ENCODE measurements around the gene FOXRED1. TPM values are rescaled to one million over a fixed set of nuclear protein-coding genes. Genes with fewer than 3 reads are reported as not detected.

The FOXRED1 gene
- total and polyA plus RNA-seq, 10 of the 15 experiments (the other 5 are each of a cell fraction or from before 2014, with no cell fraction given): 9.9 to 67.7 (median 38.0) TPM

DNA sequence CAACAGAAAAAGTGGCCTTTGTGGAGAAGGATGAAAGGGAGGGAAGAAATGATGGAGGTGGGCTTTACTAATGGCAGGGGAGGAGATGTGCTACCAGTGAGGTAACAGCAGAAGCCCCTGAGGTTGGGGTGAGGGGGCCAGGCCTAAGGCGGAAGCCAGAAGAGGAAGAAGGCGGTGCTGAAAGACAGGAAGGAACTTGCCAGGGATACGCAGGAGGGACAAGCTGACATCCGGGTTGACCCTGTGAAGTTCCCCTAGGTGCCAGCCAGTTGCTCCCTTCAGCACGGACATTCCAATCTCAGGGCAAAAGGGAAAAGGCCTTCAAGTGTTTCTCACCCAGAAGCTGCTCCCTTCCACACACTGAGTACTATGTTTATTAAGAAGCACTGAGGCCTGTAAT is 11.6 kb downstream of the FOXRED1 start:
- FAIRE-seq: no peak

DNA sequence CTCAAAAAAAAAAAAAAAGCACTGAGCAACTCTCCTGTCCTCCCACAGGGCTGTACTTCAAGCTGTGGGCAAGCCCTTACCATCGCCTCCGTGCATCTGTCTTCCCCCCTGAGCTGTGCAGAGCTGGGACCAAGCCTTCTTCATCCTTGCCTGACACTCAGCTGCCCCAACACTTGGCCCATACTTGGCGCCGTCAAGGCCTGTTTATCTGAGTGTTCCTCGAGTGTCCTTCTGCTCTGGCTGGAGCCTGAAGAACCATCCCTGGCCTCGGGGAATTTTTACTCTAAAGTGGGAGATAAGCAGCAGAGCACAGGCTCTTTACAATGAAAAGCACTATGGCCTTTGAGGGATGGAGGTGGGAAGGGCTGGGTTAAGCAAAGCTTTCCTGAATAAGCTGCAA is 12.3 kb downstream of the FOXRED1 start:
- H3K27me3 ChIP-seq (replicated peaks in 1 of 2; ENCODE audit: control insufficient read depth in 2 of 2, insufficient read depth in 2 of 2, low read length in 1 of 2): no peaks in the 10 kb centered on the region
- intact Hi-C loops (cut with micrococcal nuclease; ENCODE audit: unreplicated experiment): no loop called here
- ChIA-PET SMC1A (ENCODE audit: uncharacterized antibody, unreplicated experiment) (interaction anchor here (1.8 kb wide), 1 partner anchor 9 kb away, joined by 6 read pairs; no protein-coding TSS in a partner anchor), POLR2A (interaction anchor here (0.5 to 1.9 kb wide), 3 partner anchors 12 to 35 kb away, joined by 3 to 10 read pairs (median 3); partner anchors contain the start of genes DCPS, FOXRED1 and SRPRA), RAD21 (ENCODE audit: unreplicated experiment) (interaction anchor here (0.7 kb wide), 1 partner anchor 27 kb away, joined by 3 read pairs; no protein-coding TSS in a partner anchor), CTCF (interaction anchor here (0.7 to 1.8 kb wide), 3 partner anchors 29 to 202 kb away, joined by 3 to 5 read pairs (median 4); no protein-coding TSS in a partner anchor)
- no peaks in the 10 kb centered on the region for H3K9me3 ChIP-seq (replicated peaks; ENCODE audit: control insufficient read depth, insufficient read depth, low read length)
- in situ Hi-C loops (cut with MboI): no loop called here
- no peak overlapping the region for H2AFZ ChIP-seq (ENCODE audit: control insufficient read depth, low read depth, low read length)
- no peaks in the 10 kb centered on the region for H4K20me1 ChIP-seq (ENCODE audit: control insufficient read depth, insufficient read depth)
- no peak for FAIRE-seq
- peaks cover 3 to 10% of the 10 kb centered on the region in 2 experiments for H3K36me3 ChIP-seq (ENCODE audit: control insufficient read depth in 2 of 2, insufficient read depth in 2 of 2, low read length in 1 of 2)
- ATAC-seq: no peak
- no peak overlapping the region for H3K27ac ChIP-seq (ENCODE audit: control insufficient read depth, insufficient read depth)
- H3K9ac ChIP-seq (ENCODE audit: control insufficient read depth, insufficient read depth, low read length): no peak overlapping the region
- no peak overlapping the region for H3K4me3 ChIP-seq
- BruUV-seq (replicated peaks): no TSS peak
- no peak for DNase-seq (ENCODE audit: low read depth, low spot score)
- H3K4me1 ChIP-seq (ENCODE audit: control insufficient read depth, insufficient read depth, low read length): peaks cover 22% of the 10 kb centered on the region
- H3K79me2 ChIP-seq (ENCODE audit: control insufficient read depth, insufficient read depth, low read length): peaks cover 6% of the 10 kb centered on the region
- no peak overlapping the region for H3K4me2 ChIP-seq (ENCODE audit: control insufficient read depth, insufficient read depth)
- 98% methylated on average over 6 of the region's 6 CpGs for WGBS (ENCODE audit: insufficient coverage, insufficient replicate concordance, low lambda C conversion rate, missing lambda C conversion rate)
- TF ChIP-seq BHLHE40 (IDR thresholded peaks at IDR 0.05; ENCODE audit: borderline replicate concordance in 1 of 2, low read depth in 2 of 2, low read length in 1 of 2): no peak
- TF ChIP-seq RELA (IDR thresholded peaks at IDR 0.05; ENCODE audit: borderline replicate concordance, partially characterized antibody): no peak
- TF ChIP-seq PAX8 (IDR thresholded peaks at IDR 0.05): no peak
- no peak for TF ChIP-seq CEBPB (IDR thresholded peaks at IDR 0.05; ENCODE audit: borderline replicate concordance in 1 of 2, low read depth in 2 of 2, low read length in 2 of 2)
- no peak for TF ChIP-seq IKZF1 (conservative IDR thresholded peaks at IDR 0.05)
- no peak for TF ChIP-seq POLR2AphosphoS2 (IDR thresholded peaks at IDR 0.05; ENCODE audit: low read depth, low read length)
- no peak for TF ChIP-seq ZNF622 (IDR thresholded peaks at IDR 0.05)
- TF ChIP-seq NFXL1 (IDR thresholded peaks at IDR 0.05; ENCODE audit: borderline replicate concordance): no peak
- TF ChIP-seq, protein P1, sequence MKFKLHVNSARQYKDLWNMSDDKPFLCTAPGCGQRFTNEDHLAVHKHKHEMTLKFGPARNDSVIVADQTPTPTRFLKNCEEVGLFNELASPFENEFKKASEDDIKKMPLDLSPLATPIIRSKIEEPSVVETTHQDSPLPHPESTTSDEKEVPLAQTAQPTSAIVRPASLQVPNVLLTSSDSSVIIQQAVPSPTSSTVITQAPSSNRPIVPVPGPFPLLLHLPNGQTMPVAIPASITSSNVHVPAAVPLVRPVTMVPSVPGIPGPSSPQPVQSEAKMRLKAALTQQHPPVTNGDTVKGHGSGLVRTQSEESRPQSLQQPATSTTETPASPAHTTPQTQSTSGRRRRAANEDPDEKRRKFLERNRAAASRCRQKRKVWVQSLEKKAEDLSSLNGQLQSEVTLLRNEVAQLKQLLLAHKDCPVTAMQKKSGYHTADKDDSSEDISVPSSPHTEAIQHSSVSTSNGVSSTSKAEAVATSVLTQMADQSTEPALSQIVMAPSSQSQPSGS (IDR thresholded peaks at IDR 0.05; ENCODE audit: low read length): no peak
- no peak for TF ChIP-seq ASH2L (IDR thresholded peaks at IDR 0.05; ENCODE audit: borderline replicate concordance, low read depth)
- TF ChIP-seq PML (IDR thresholded peaks at IDR 0.05; ENCODE audit: low read length): no peak
- TF ChIP-seq, protein P2, sequence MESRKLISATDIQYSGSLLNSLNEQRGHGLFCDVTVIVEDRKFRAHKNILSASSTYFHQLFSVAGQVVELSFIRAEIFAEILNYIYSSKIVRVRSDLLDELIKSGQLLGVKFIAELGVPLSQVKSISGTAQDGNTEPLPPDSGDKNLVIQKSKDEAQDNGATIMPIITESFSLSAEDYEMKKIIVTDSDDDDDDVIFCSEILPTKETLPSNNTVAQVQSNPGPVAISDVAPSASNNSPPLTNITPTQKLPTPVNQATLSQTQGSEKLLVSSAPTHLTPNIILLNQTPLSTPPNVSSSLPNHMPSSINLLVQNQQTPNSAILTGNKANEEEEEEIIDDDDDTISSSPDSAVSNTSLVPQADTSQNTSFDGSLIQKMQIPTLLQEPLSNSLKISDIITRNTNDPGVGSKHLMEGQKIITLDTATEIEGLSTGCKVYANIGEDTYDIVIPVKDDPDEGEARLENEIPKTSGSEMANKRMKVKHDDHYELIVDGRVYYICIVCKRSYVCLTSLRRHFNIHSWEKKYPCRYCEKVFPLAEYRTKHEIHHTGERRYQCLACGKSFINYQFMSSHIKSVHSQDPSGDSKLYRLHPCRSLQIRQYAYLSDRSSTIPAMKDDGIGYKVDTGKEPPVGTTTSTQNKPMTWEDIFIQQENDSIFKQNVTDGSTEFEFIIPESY (IDR thresholded peaks at IDR 0.05): no peak
- no peak for TF ChIP-seq HDAC6 (IDR thresholded peaks at IDR 0.05; ENCODE audit: unreplicated experiment)
- no peak for TF ChIP-seq RAD51 (IDR thresholded peaks at IDR 0.05)

More for the DNA sequence above, 11.6 kb downstream of the FOXRED1 start:
- ChIA-PET POLR2A (interaction anchor here (0.9 to 1.9 kb wide), 3 partner anchors 11 to 23 kb away, joined by 3 to 10 read pairs (median 3); partner anchors contain the start of genes DCPS, FOXRED1 and SRPRA), RAD21 (ENCODE audit: unreplicated experiment) (interaction anchor here (0.7 kb wide), 1 partner anchor 28 kb away, joined by 3 read pairs; no protein-coding TSS in a partner anchor), CTCF (interaction anchor here (1.8 kb wide), 1 partner anchor 30 kb away, joined by 5 read pairs; no protein-coding TSS in a partner anchor), SMC1A (ENCODE audit: uncharacterized antibody, unreplicated experiment) (interaction anchor here (1.8 kb wide), 1 partner anchor 8 kb away, joined by 6 read pairs; no protein-coding TSS in a partner anchor)
- H3K79me2 ChIP-seq (ENCODE audit: control insufficient read depth, insufficient read depth, low read length): peaks cover 6% of the 10 kb centered on the region
- no peak overlapping the region for H3K27ac ChIP-seq (ENCODE audit: control insufficient read depth, insufficient read depth)
- in situ Hi-C loops (cut with MboI) (no loop called here), intact Hi-C loops (cut with micrococcal nuclease; ENCODE audit: unreplicated experiment) (no loop called here)
- WGBS (ENCODE audit: insufficient coverage, insufficient replicate concordance, low lambda C conversion rate, missing lambda C conversion rate): 34% methylated on average over 5 of the region's 5 CpGs
- no peak for ATAC-seq
- no peak overlapping the region for H3K4me2 ChIP-seq (ENCODE audit: control insufficient read depth, insufficient read depth)
- H3K4me3 ChIP-seq: no peak overlapping the region
- H3K9me3 ChIP-seq (replicated peaks; ENCODE audit: control insufficient read depth, insufficient read depth, low read length): no peaks in the 10 kb centered on the region
- no peaks in the 10 kb centered on the region for H3K27me3 ChIP-seq (replicated peaks in 1 of 2; ENCODE audit: control insufficient read depth in 2 of 2, insufficient read depth in 2 of 2, low read length in 1 of 2)
- H2AFZ ChIP-seq (ENCODE audit: control insufficient read depth, low read depth, low read length): no peak overlapping the region
- H4K20me1 ChIP-seq (ENCODE audit: control insufficient read depth, insufficient read depth): no peaks in the 10 kb centered on the region
- H3K36me3 ChIP-seq (ENCODE audit: control insufficient read depth in 2 of 2, insufficient read depth in 2 of 2, low read length in 1 of 2): peaks cover 3 to 10% of the 10 kb centered on the region in 2 experiments
- H3K4me1 ChIP-seq (ENCODE audit: control insufficient read depth, insufficient read depth, low read length): peaks cover 21% of the 10 kb centered on the region
- BruUV-seq (replicated peaks): no TSS peak
- H3K9ac ChIP-seq (ENCODE audit: control insufficient read depth, insufficient read depth, low read length): no peak overlapping the region
- DNase-seq (ENCODE audit: low read depth, low spot score): no peak
- no peak for TF ChIP-seq CBFB (IDR thresholded peaks at IDR 0.05; ENCODE audit: low read depth)

Measured in GM12878 (cell line).